Mucosa of rectum (tissue), 2 donors: ENCODE measurements around the gene MYH9.
A peak's percentile ranks its signal among the peaks of the same experiment; 100 is the strongest.

Experiments
- H3K27ac ChIP-seq, 2 donors: one replicate each; pipeline ENCODE4 v1.7.0; 2013; ENCODE audit warnings: inconsistent platforms in 2 of 2, low read depth in 2 of 2, low read length in 2 of 2
- H3K27me3 ChIP-seq, 2 donors: one replicate each; pipeline ENCODE4 v1.7.0; 2013; ENCODE audit warnings: low read length in 2 of 2; ENCODE audit not compliant: control insufficient read depth in 2 of 2, insufficient read depth in 2 of 2
- H3K36me3 ChIP-seq, 2 donors: one replicate each; pipeline ENCODE4 v1.7.0; 2013; ENCODE audit warnings: low read length in 2 of 2; ENCODE audit not compliant: control insufficient read depth in 2 of 2, insufficient read depth in 2 of 2
- H3K4me1 ChIP-seq, 2 donors: one replicate each; pipeline ENCODE4 v1.7.0; 2013; ENCODE audit warnings: low read length in 2 of 2, mild to moderate bottlenecking in 1 of 2; ENCODE audit not compliant: control insufficient read depth in 2 of 2, insufficient read depth in 2 of 2
- H3K4me3 ChIP-seq, 2 donors: one replicate each; pipeline ENCODE4 v1.7.0; 2013; ENCODE audit warnings: low read length in 2 of 2
- H3K9ac ChIP-seq, 2 donors: one replicate each; pipeline ENCODE4 v1.7.0; 2013; ENCODE audit warnings: low read length in 2 of 2, low read depth in 1 of 2, mild to moderate bottlenecking in 1 of 2
- H3K9me3 ChIP-seq, 2 donors: one replicate each; pipeline ENCODE4 v1.7.0; 2013; ENCODE audit warnings: low read length in 2 of 2; ENCODE audit not compliant: control insufficient read depth in 2 of 2
- donor health status: healthy.
- donor health status: Normal muscosa, but diverticular disease.

The MYH9 gene

GRCh38 chr22:36326178-36327161, 61.3 kb downstream of the MYH9 start:
- Histone ChIP-seq H3K4me1 (peaks cover 63 to 77% of the 10 kb centered on the region in 2 donors), H3K36me3 (peaks cover 76 to 85% of the 10 kb centered on the region in 2 donors), H3K4me3 (no peak overlapping the region), H3K27ac (peak overlapping the region; percentile 90 to 95), H3K9ac (peak overlapping the region in 1 of 2 donors; percentile 14), H3K27me3 (no peaks in the 10 kb centered on the region), H3K9me3 (no peaks in the 10 kb centered on the region)

- Histone ChIP-seq H3K27ac (peak overlapping the region; percentile 86 to 95), H3K4me1 (peaks cover 52 to 67% of the 10 kb centered on the region in 2 donors), H3K9me3 (no peaks in the 10 kb centered on the region), H3K4me3 (no peak overlapping the region), H3K36me3 (peaks cover 84% of the 10 kb centered on the region in 2 donors), H3K27me3 (no peaks in the 10 kb centered on the region), H3K9ac (peak overlapping the region in 1 of 2 donors; percentile 62)
Observed at GRCh38 chr22:36325154-36326031, 62.4 kb downstream of the MYH9 start.

GRCh38 chr22:36324414-36324813, 63.4 kb downstream of the MYH9 start:
- H3K9me3 ChIP-seq, result no peaks in the 10 kb centered on the region
- no peak overlapping the region for H3K4me3 ChIP-seq
- H3K36me3 ChIP-seq, result peaks cover 84 to 85% of the 10 kb centered on the region in 2 donors
- H3K9ac ChIP-seq, result peak overlapping the region; percentile 35 to 39
- H3K27ac ChIP-seq, result peak overlapping the region; percentile 86 to 95
- no peaks in the 10 kb centered on the region for H3K27me3 ChIP-seq
- peaks cover 42 to 57% of the 10 kb centered on the region in 2 donors for H3K4me1 ChIP-seq

- Histone ChIP-seq H3K9me3 (no peaks in the 10 kb centered on the region), H3K27ac (peak overlapping the region; percentile 86 to 95), H3K4me3 (no peak overlapping the region), H3K36me3 (peaks cover 89 to 90% of the 10 kb centered on the region in 2 donors), H3K4me1 (peaks cover 37 to 52% of the 10 kb centered on the region in 2 donors), H3K27me3 (no peaks in the 10 kb centered on the region), H3K9ac (peak overlapping the region in 1 of 2 donors; percentile 39)
Observed at GRCh38 chr22:36323855-36324331, 63.9 kb downstream of the MYH9 start.

- Histone ChIP-seq H3K36me3 (peaks cover 88 to 91% of the 10 kb centered on the region in 2 donors), H3K4me1 (peaks cover 31 to 47% of the 10 kb centered on the region in 2 donors), H3K27me3 (no peaks in the 10 kb centered on the region), H3K9ac (peak overlapping the region; percentile 26 to 34), H3K9me3 (no peaks in the 10 kb centered on the region), H3K27ac (peak overlapping the region; percentile 86 to 95), H3K4me3 (no peak overlapping the region)
Observed at GRCh38 chr22:36323182-36323854, 64.4 kb downstream of the MYH9 start.

- H3K4me3 ChIP-seq, result no peak overlapping the region
- H3K9ac ChIP-seq, result no peak overlapping the region
- peak overlapping the region; percentile 86 to 95 for H3K27ac ChIP-seq
- no peaks in the 10 kb centered on the region for H3K9me3 ChIP-seq
- H3K4me1 ChIP-seq, result peaks cover 24 to 39% of the 10 kb centered on the region in 2 donors
- no peaks in the 10 kb centered on the region for H3K27me3 ChIP-seq
- H3K36me3 ChIP-seq, result peaks cover 90 to 93% of the 10 kb centered on the region in 2 donors
Observed at GRCh38 chr22:36322602-36322915, 65.2 kb downstream of the MYH9 start.

GRCh38 chr22:36321797-36322601, 65.8 kb downstream of the MYH9 start:
- peaks cover 24 to 34% of the 10 kb centered on the region in 2 donors for H3K4me1 ChIP-seq
- H3K9ac ChIP-seq, result no peak overlapping the region

GRCh38 chr22:36320553-36320952, 67.2 kb downstream of the MYH9 start:
- H3K36me3 ChIP-seq, result peaks cover 87% of the 10 kb centered on the region in 2 donors
- H3K9ac ChIP-seq, result no peak overlapping the region
- no peaks in the 10 kb centered on the region for H3K9me3 ChIP-seq
- no peaks in the 10 kb centered on the region for H3K27me3 ChIP-seq
- no peak overlapping the region for H3K4me3 ChIP-seq
- H3K27ac ChIP-seq, result peak overlapping the region in 1 of 2 donors; percentile 14
- H3K4me1 ChIP-seq, result peaks cover 15 to 22% of the 10 kb centered on the region in 2 donors

More at GRCh38 chr22:36321797-36322601, 65.8 kb downstream of the MYH9 start:
- no peaks in the 10 kb centered on the region for H3K27me3 ChIP-seq
- H3K4me3 ChIP-seq, result no peak overlapping the region
- no peaks in the 10 kb centered on the region for H3K9me3 ChIP-seq
- H3K36me3 ChIP-seq, result peaks cover 90 to 92% of the 10 kb centered on the region in 2 donors
- H3K27ac ChIP-seq, result peak overlapping the region; percentile 35 to 86
